AG10803 (cell line): ENCODE results near the gene RAPGEF2.
A peak's percentile ranks its signal among the peaks of the same experiment; 100 is the strongest.

Source experiments
- DNase-seq: peaks from one replicate; pipeline ENCODE4 v3.0.0; 2010; ENCODE audit warnings: low read depth
- H3K4me3 ChIP-seq: 2 replicates; pipeline ENCODE4 v1.5.1; 2011; ENCODE audit warnings: mild to moderate bottlenecking, low read length, control low read depth
- CTCF ChIP-seq: conservative IDR thresholded peaks from 2 replicates; pipeline ENCODE4 v1.5.1; 2011; ENCODE audit warnings: mild to moderate bottlenecking, low read length, control low read depth, inconsistent platforms

Gene RAPGEF2

GRCh38 chr4:159398236-159398638 is 295.4 kb downstream of the RAPGEF2 start:
- TF ChIP-seq CTCF: no peak
- DNase-seq: peak; percentile 9
- H3K4me3 ChIP-seq: no peak overlapping the region

- H3K4me3 ChIP-seq: peak overlapping the region; percentile 30
- no peak for TF ChIP-seq CTCF
- DNase-seq: peak; percentile 69
Observed at GRCh38 chr4:159400558-159401225, 297.8 kb downstream of the RAPGEF2 start.

GRCh38 chr4:159401226-159401712 is 298.4 kb downstream of the RAPGEF2 start:
- H3K4me3 ChIP-seq: peak overlapping the region; percentile 30
- no peak for DNase-seq
- no peak for TF ChIP-seq CTCF

GRCh38 chr4:159401791-159402380 is 299.0 kb downstream of the RAPGEF2 start:
- TF ChIP-seq CTCF: no peak
- DNase-seq: peak; percentile 91
- H3K4me3 ChIP-seq: no peak overlapping the region
